HG03432 (cell line): Measurements from ENCODE around the gene OPRL1.

ENCODE experiments used
- ATAC-seq: cut with Tn5 transposase; IDR thresholded peaks from one replicate; pipeline ENCODE4 v1.9.1; 2021; ENCODE audit warnings: mild to moderate bottlenecking, moderate library complexity; ENCODE audit not compliant: unreplicated experiment

The OPRL1 gene

GRCh38 chr20:64070244-64070993 is 9.5 kb upstream of the OPRL1 start:
- ATAC-seq: no peak

- no peak for ATAC-seq
These were observed 8.2 kb upstream of the OPRL1 start for GRCh38 chr20:64071341-64072332.

GRCh38 chr20:64072498-64073063 is 7.3 kb upstream of the OPRL1 start:
- ATAC-seq: no peak

- ATAC-seq: no peak
These were observed 6.3 kb upstream of the OPRL1 start for GRCh38 chr20:64073476-64074183.

GRCh38 chr20:64074184-64074789 is 5.6 kb upstream of the OPRL1 start:
- no peak for ATAC-seq

- ATAC-seq: no peak
These were observed 4.9 kb upstream of the OPRL1 start for GRCh38 chr20:64074963-64075362.

GRCh38 chr20:64075556-64075955 is 4.3 kb upstream of the OPRL1 start:
- ATAC-seq: no peak

GRCh38 chr20:64076061-64076997 is 3.6 kb upstream of the OPRL1 start:
- no peak for ATAC-seq

GRCh38 chr20:64077094-64077493 is 2.8 kb upstream of the OPRL1 start:
- ATAC-seq: peak; percentile 21

GRCh38 chr20:64077541-64077875 is 2.4 kb upstream of the OPRL1 start:
- no peak for ATAC-seq

- ATAC-seq: no peak
These were observed 1.9 kb upstream of the OPRL1 start for GRCh38 chr20:64077876-64078551.

- no peak for ATAC-seq
These were observed 979 bp upstream of the OPRL1 start for GRCh38 chr20:64078934-64079272.

GRCh38 chr20:64079273-64080012 is 439 bp upstream of the OPRL1 start, which contains the start of gene RGS19:
RGS19 (minus strand) TSS chr20:64079518; CDS start chr20:64076886, 2,632 bp downstream.
- ATAC-seq: peak; percentile 50

- ATAC-seq: no peak
These were observed 1.1 kb downstream of the OPRL1 start for GRCh38 chr20:64080813-64081623.

GRCh38 chr20:64081624-64081964 is 1.7 kb downstream of the OPRL1 start:
- no peak for ATAC-seq

- ATAC-seq: no peak
These were observed 2.3 kb downstream of the OPRL1 start for GRCh38 chr20:64082126-64082731.

GRCh38 chr20:64082820-64083377 is 3.0 kb downstream of the OPRL1 start:
- ATAC-seq: no peak
